Measurements from ENCODE around the gene ZNFX1. TPM values are rescaled to one million over a fixed set of nuclear protein-coding genes. Genes with fewer than 3 reads are reported as not detected.
"Not testable (repeated sequence)": the region's sequence is repeated elsewhere in the genome, so short reads cannot be mapped to it uniquely, and the experiment has no call there.

The ZNFX1 gene
- total RNA-seq, 1 donor from 2014 or later, result 25.0 TPM

GRCh38 chr20:49319208-49319809 lies 41.5 kb upstream of the ZNFX1 start:
- peaks cover 22% of the 10 kb centered on the region for H3K4me1 Mint-ChIP-seq (ENCODE audit: unreplicated experiment)
- H3K27ac Mint-ChIP-seq (ENCODE audit: unreplicated experiment), result no peak overlapping the region
- no peaks in the 10 kb centered on the region for H3K9me3 Mint-ChIP-seq (ENCODE audit: unreplicated experiment)
- peaks cover 6% of the 10 kb centered on the region for H3K36me3 Mint-ChIP-seq (ENCODE audit: low read depth, unreplicated experiment)
- peak overlapping the region; percentile 88 for H3K4me3 Mint-ChIP-seq (ENCODE audit: unreplicated experiment)
- no peak for DNase-seq (ENCODE audit: low spot score)
- TF ChIP-seq CTCF (IDR thresholded peaks at IDR 0.05; ENCODE audit: unreplicated experiment), result no peak
- H3K27me3 Mint-ChIP-seq (ENCODE audit: unreplicated experiment), result peaks cover 12% of the 10 kb centered on the region

- Mint-ChIP-seq H3K4me3 (ENCODE audit: unreplicated experiment) (peak overlapping the region; percentile 88), H3K27ac (ENCODE audit: unreplicated experiment) (no peak overlapping the region), H3K4me1 (ENCODE audit: unreplicated experiment) (peaks cover 15% of the 10 kb centered on the region), H3K27me3 (ENCODE audit: unreplicated experiment) (peaks cover 11% of the 10 kb centered on the region), H3K9me3 (ENCODE audit: unreplicated experiment) (no peaks in the 10 kb centered on the region), H3K36me3 (ENCODE audit: low read depth, unreplicated experiment) (peaks cover 6% of the 10 kb centered on the region)
- DNase-seq (ENCODE audit: low spot score), result no peak
- no peak for TF ChIP-seq CTCF (IDR thresholded peaks at IDR 0.05; ENCODE audit: unreplicated experiment)
Measured at GRCh38 chr20:49318430-49319207, 40.8 kb upstream of the ZNFX1 start.

DNA sequence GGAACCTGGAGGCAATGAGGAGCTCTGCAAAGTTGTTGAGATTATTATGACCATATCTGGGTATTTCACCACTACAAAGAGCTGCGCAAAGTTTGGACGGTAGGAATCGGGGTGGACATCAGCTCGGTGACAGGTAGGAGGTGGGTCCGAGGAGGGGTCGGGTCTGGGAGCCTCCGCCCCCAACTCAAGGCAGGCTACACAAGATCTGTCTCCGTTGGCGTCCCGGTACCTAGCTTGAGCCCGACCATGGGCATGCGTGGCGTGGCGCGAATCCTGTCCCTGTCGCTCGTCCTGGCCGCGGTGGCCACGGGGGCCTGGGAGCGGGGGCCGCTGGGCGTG lies 40.2 kb upstream of the ZNFX1 start:
- DNase-seq (ENCODE audit: low spot score), result no peak

GRCh38 chr20:49316704-49317103 lies 38.8 kb upstream of the ZNFX1 start:
- DNase-seq (ENCODE audit: low spot score), result no peak
- no peak overlapping the region for H3K27ac Mint-ChIP-seq (ENCODE audit: unreplicated experiment)
- H3K4me3 Mint-ChIP-seq (ENCODE audit: unreplicated experiment), result no peak overlapping the region
- H3K4me1 Mint-ChIP-seq (ENCODE audit: unreplicated experiment), result peaks cover 7% of the 10 kb centered on the region
- H3K27me3 Mint-ChIP-seq (ENCODE audit: unreplicated experiment), result peaks cover 4% of the 10 kb centered on the region
- TF ChIP-seq CTCF (IDR thresholded peaks at IDR 0.05; ENCODE audit: unreplicated experiment), result no peak
- peaks cover 6% of the 10 kb centered on the region for H3K36me3 Mint-ChIP-seq (ENCODE audit: low read depth, unreplicated experiment)
- no peaks in the 10 kb centered on the region for H3K9me3 Mint-ChIP-seq (ENCODE audit: unreplicated experiment)

More for the DNA sequence above, 40.2 kb upstream of the ZNFX1 start:
- TF ChIP-seq CTCF (IDR thresholded peaks at IDR 0.05; ENCODE audit: unreplicated experiment), result no peak
- H3K36me3 Mint-ChIP-seq (ENCODE audit: low read depth, unreplicated experiment), result peaks cover 6% of the 10 kb centered on the region
- H3K27ac Mint-ChIP-seq (ENCODE audit: unreplicated experiment), result no peak overlapping the region
- H3K27me3 Mint-ChIP-seq (ENCODE audit: unreplicated experiment), result peaks cover 8% of the 10 kb centered on the region
- H3K4me1 Mint-ChIP-seq (ENCODE audit: unreplicated experiment), result peaks cover 12% of the 10 kb centered on the region
- H3K4me3 Mint-ChIP-seq (ENCODE audit: unreplicated experiment), result peak overlapping the region; percentile 83
- no peaks in the 10 kb centered on the region for H3K9me3 Mint-ChIP-seq (ENCODE audit: unreplicated experiment)

GRCh38 chr20:49315580-49315979 lies 37.7 kb upstream of the ZNFX1 start:
- no peak overlapping the region for H3K4me3 Mint-ChIP-seq (ENCODE audit: unreplicated experiment)
- DNase-seq (ENCODE audit: low spot score), result no peak
- H3K4me1 Mint-ChIP-seq (ENCODE audit: unreplicated experiment), result peaks cover 7% of the 10 kb centered on the region
- peaks cover 6% of the 10 kb centered on the region for H3K36me3 Mint-ChIP-seq (ENCODE audit: low read depth, unreplicated experiment)
- no peak for TF ChIP-seq CTCF (IDR thresholded peaks at IDR 0.05; ENCODE audit: unreplicated experiment)
- H3K27ac Mint-ChIP-seq (ENCODE audit: unreplicated experiment), result no peak overlapping the region
- H3K9me3 Mint-ChIP-seq (ENCODE audit: unreplicated experiment), result no peaks in the 10 kb centered on the region
- H3K27me3 Mint-ChIP-seq (ENCODE audit: unreplicated experiment), result peaks cover 4% of the 10 kb centered on the region

DNA sequence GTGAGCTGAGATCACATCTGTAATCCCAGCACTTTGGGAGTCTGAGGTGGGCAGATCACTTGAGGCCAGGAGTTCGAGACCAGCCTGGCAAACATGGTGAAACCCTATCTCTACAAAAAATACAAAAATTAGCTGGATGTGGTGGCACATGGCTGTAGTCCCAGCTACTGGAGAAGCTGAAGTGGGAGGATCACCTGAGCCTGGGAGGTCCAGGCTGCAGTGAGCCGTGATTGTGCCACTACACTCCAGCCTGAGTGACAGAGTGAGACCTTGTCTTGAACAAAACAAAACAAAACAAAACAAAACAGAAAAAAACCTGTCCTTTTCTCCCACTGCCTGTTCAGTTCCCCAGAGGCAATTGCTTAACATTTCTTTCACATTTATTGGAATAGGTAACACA lies 36.2 kb upstream of the ZNFX1 start:
- H3K4me1 Mint-ChIP-seq (ENCODE audit: unreplicated experiment); DNase-seq (ENCODE audit: low spot score); H3K27ac Mint-ChIP-seq (ENCODE audit: unreplicated experiment); H3K27me3 Mint-ChIP-seq (ENCODE audit: unreplicated experiment); H3K36me3 Mint-ChIP-seq (ENCODE audit: low read depth, unreplicated experiment); H3K9me3 Mint-ChIP-seq (ENCODE audit: unreplicated experiment); H3K4me3 Mint-ChIP-seq (ENCODE audit: unreplicated experiment): not testable (repeated sequence)

All from endothelial cell (in vitro differentiated cells).